Measurements from ENCODE around the gene IL31.

GRCh38 chr12:122148657-122149056 lies 25.4 kb downstream of the IL31 start:
- no peak for TF ChIP-seq MZF1 (tag by site-specific recombination; IDR thresholded peaks at IDR 0.05; ENCODE audit: borderline replicate concordance)
- no peak for TF ChIP-seq ZNF555 (tag by site-specific recombination; conservative IDR thresholded peaks at IDR 0.05)
- no peak for TF ChIP-seq ZNF10 (tag by site-specific recombination; IDR thresholded peaks at IDR 0.05)
- no peak for TF ChIP-seq ZFP41 (tag by site-specific recombination; IDR thresholded peaks at IDR 0.05; ENCODE audit: borderline replicate concordance)
- TF ChIP-seq TSHZ1 (tag by site-specific recombination; IDR thresholded peaks at IDR 0.05; ENCODE audit: borderline replicate concordance): no peak
- no peak for TF ChIP-seq CTCF (tag by site-specific recombination; IDR thresholded peaks at IDR 0.05)
- TF ChIP-seq ZNF48 (tag by site-specific recombination; IDR thresholded peaks at IDR 0.05): no peak
- TF ChIP-seq ZFP37 (tag by site-specific recombination; IDR thresholded peaks at IDR 0.05): no peak
- no peak for TF ChIP-seq ZNF19 (tag by site-specific recombination; IDR thresholded peaks at IDR 0.05; ENCODE audit: low read depth)
- TF ChIP-seq KLF9 (tag by site-specific recombination; IDR thresholded peaks at IDR 0.05; ENCODE audit: low read depth): no peak
- TF ChIP-seq YY1 (tag by site-specific recombination; IDR thresholded peaks at IDR 0.05): no peak
- no peak for TF ChIP-seq ZNF184 (tag by site-specific recombination; IDR thresholded peaks at IDR 0.05)
